ENCODE data around the gene NCKAP5. TPM values are rescaled to one million over a fixed set of nuclear protein-coding genes. Genes with fewer than 3 reads are reported as not detected.
"Not testable (repeated sequence)": the region's sequence is repeated elsewhere in the genome, so short reads cannot be mapped to it uniquely, and the experiment has no call there.

Gene NCKAP5
- total and polyA plus RNA-seq, 9 donors, result 0.80 to 2.7 (median 2.2) TPM

- Histone ChIP-seq H3K4me3 (no peak overlapping the region), H3K36me3 (no peaks in the 10 kb centered on the region), H3K4me1 (ENCODE audit: insufficient read depth) (no peaks in the 10 kb centered on the region), H3K9me3 (no peaks in the 10 kb centered on the region), H3K27me3 (no peaks in the 10 kb centered on the region), H3K27ac (no peak overlapping the region)
- TF ChIP-seq, protein P1, sequence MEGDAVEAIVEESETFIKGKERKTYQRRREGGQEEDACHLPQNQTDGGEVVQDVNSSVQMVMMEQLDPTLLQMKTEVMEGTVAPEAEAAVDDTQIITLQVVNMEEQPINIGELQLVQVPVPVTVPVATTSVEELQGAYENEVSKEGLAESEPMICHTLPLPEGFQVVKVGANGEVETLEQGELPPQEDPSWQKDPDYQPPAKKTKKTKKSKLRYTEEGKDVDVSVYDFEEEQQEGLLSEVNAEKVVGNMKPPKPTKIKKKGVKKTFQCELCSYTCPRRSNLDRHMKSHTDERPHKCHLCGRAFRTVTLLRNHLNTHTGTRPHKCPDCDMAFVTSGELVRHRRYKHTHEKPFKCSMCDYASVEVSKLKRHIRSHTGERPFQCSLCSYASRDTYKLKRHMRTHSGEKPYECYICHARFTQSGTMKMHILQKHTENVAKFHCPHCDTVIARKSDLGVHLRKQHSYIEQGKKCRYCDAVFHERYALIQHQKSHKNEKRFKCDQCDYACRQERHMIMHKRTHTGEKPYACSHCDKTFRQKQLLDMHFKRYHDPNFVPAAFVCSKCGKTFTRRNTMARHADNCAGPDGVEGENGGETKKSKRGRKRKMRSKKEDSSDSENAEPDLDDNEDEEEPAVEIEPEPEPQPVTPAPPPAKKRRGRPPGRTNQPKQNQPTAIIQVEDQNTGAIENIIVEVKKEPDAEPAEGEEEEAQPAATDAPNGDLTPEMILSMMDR (IDR thresholded peaks at IDR 0.05), result no peak
- no peak for TF ChIP-seq EP300 (IDR thresholded peaks at IDR 0.05)
- no peak for TF ChIP-seq POLR2A (IDR thresholded peaks at IDR 0.05)
- no peak for DNase-seq
- intact Hi-C loops (cut with DNase I), result no loop called here
- WGBS, 3 donors, result 78 to 88% (median 84%) methylated on average over 2 of the region's 2 CpGs
Observed at GRCh38 chr2:132815516-132815915, 752.7 kb downstream of the NCKAP5 start.

GRCh38 chr2:132814651-132815050 lies 753.6 kb downstream of the NCKAP5 start:
- 62 to 80% (median 76%) methylated on average over 3 of the region's 3 CpGs for WGBS, 3 donors
- Histone ChIP-seq H3K27me3 (no peaks in the 10 kb centered on the region), H3K4me3 (no peak overlapping the region), H3K27ac (no peak overlapping the region), H3K36me3 (no peaks in the 10 kb centered on the region), H3K4me1 (ENCODE audit: insufficient read depth) (no peaks in the 10 kb centered on the region), H3K9me3 (no peaks in the 10 kb centered on the region)
- intact Hi-C loops (cut with DNase I), result no loop called here
- TF ChIP-seq POLR2A (IDR thresholded peaks at IDR 0.05), result no peak
- TF ChIP-seq EP300 (IDR thresholded peaks at IDR 0.05), result no peak
- TF ChIP-seq, protein P1 (IDR thresholded peaks at IDR 0.05), result no peak
- no peak for DNase-seq

GRCh38 chr2:132813422-132813821 lies 754.8 kb downstream of the NCKAP5 start:
- no peaks in the 10 kb centered on the region for H3K4me1 ChIP-seq (ENCODE audit: insufficient read depth)
- TF ChIP-seq EP300 (IDR thresholded peaks at IDR 0.05) (no peak), POLR2A (IDR thresholded peaks at IDR 0.05) (no peak)
- TF ChIP-seq, protein P1 (IDR thresholded peaks at IDR 0.05), result no peak

DNA sequence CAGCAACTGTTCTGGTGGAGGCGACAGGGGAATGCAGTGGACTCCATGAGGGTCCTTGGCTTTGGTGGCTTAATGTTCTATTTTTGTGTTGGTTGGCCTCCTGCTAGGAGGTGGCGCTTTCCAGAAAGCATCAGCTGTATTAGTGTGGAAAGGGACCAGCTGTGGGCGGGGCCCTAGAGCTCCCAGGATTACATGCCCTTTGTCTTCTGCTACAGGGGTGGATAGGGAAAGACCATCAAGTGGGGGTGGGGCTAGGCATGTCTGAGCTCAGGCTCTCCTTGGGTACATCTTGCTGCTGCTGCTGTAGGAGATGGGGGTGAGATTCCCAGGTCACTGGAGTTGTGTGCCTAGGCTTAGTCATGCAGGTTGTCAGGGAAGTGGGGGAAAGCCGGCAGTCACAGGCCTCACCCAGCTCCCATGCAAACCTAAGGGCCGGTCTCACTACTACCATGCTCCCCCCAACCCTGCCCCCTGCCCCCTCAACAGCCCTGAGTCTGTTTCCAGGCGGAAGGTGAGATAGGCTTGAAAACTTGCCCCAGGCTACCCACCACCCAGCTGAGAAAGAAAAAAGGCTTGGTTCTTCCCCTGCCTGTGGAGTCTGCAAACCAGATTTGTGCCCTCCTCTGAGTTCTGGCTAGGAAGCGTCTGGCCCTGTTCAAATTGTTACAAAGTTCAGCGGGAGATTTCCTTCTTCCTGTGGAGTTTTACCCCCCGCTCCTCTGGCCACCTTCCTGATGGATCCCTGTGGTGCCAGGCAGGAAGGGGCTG lies 756.9 kb downstream of the NCKAP5 start:
- no peaks in the 10 kb centered on the region for H3K27me3 ChIP-seq
- no peaks in the 10 kb centered on the region for H3K36me3 ChIP-seq
- no peak for DNase-seq
- H3K27ac ChIP-seq, result no peak overlapping the region
- WGBS, 3 donors, result 84 to 89% (median 86%) methylated on average over 9 of the region's 9 CpGs
- intact Hi-C loops (cut with DNase I), result no loop called here
- H3K9me3 ChIP-seq, result no peaks in the 10 kb centered on the region
- no peaks in the 10 kb centered on the region for H3K4me1 ChIP-seq (ENCODE audit: insufficient read depth)
- no peak for TF ChIP-seq EP300 (IDR thresholded peaks at IDR 0.05)
- TF ChIP-seq POLR2A (IDR thresholded peaks at IDR 0.05), result no peak
- no peak overlapping the region for H3K4me3 ChIP-seq

More at GRCh38 chr2:132813422-132813821, 754.8 kb downstream of the NCKAP5 start:
- no peak for DNase-seq
- Histone ChIP-seq H3K27ac (no peak overlapping the region), H3K9me3 (no peaks in the 10 kb centered on the region), H3K4me3 (no peak overlapping the region), H3K27me3 (no peaks in the 10 kb centered on the region), H3K36me3 (no peaks in the 10 kb centered on the region)
- WGBS, 3 donors, result 70 to 77% (median 74%) methylated on average over 2 of the region's 2 CpGs
- intact Hi-C loops (cut with DNase I), result no loop called here

- 63 to 79% (median 70%) methylated on average over 1 of the region's 1 CpG for WGBS, 3 donors
- H3K27ac ChIP-seq; H3K4me1 ChIP-seq (ENCODE audit: insufficient read depth); H3K4me3 ChIP-seq; intact Hi-C loops (cut with DNase I); H3K27me3 ChIP-seq; H3K36me3 ChIP-seq; DNase-seq; H3K9me3 ChIP-seq: not testable (repeated sequence)
Observed at GRCh38 chr2:132809962-132810361, 758.3 kb downstream of the NCKAP5 start.

All from ovary (tissue), 9 donors.